Stimulated activated memory B cell treated with anti-CD40 and anti-IgM and Interleukin-4, amounts not matched to agents 10 μg/mL and 1 μg/mL and 100 μg/mL, for 72 hours (primary cell): ENCODE measurements around the gene SH3GL1.

Experiments
- ATAC-seq: fragments of 150-1000 bp; cut with Tn5 transposase; 2 replicates; pipeline ENCODE4 v1.10.0; 2021
- H3K27ac Mint-ChIP-seq: one replicate; pipeline ENCODE4 v1.8.0; 2022; ENCODE audit warnings: mild to moderate bottlenecking, mixed read lengths
- H3K27me3 Mint-ChIP-seq: one replicate; pipeline ENCODE4 v1.8.0; 2022; ENCODE audit warnings: mixed read lengths
- H3K36me3 Mint-ChIP-seq: one replicate; pipeline ENCODE4 v1.8.0; 2022; ENCODE audit warnings: mixed read lengths
- H3K4me1 Mint-ChIP-seq: one replicate; pipeline ENCODE4 v1.8.0; 2022; ENCODE audit warnings: mixed read lengths
- H3K4me3 Mint-ChIP-seq: one replicate; pipeline ENCODE4 v1.8.0; 2022; ENCODE audit warnings: mild to moderate bottlenecking, moderate library complexity, mixed read lengths
- H3K9me3 Mint-ChIP-seq: one replicate; pipeline ENCODE4 v1.8.0; 2022; ENCODE audit warnings: mixed read lengths

SH3GL1 gene

GRCh38 chr19:4441994-4442818 is 41.9 kb upstream of the SH3GL1 start:
- peak overlapping the region; percentile 76 for H3K4me3 Mint-ChIP-seq
- H3K36me3 Mint-ChIP-seq, result peaks cover 18% of the 10 kb centered on the region
- H3K27ac Mint-ChIP-seq, result peak overlapping the region; percentile 84

DNA sequence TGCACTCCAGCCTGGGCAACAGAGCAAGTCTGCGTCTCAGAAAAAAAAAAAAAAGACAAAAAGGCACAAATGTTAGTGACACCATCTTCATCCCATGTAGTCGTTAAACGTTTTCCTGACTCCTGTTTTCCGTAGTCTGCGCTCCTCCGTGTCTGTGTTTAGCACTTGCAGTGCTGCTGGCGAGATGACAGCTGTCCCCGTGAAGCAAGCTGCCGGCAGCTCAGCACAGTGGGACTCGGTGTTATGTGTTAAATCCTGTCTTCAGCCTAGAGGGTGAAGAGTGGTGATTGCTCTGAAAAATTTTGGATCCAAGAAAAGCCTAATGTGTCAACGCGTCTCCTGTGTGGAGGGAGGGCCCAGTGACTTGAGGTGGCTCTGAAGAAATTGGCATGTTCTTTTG is 38.9 kb upstream of the SH3GL1 start:
- ATAC-seq, result no peak
- peaks cover 21% of the 10 kb centered on the region for H3K36me3 Mint-ChIP-seq
- H3K4me1 Mint-ChIP-seq, result peaks cover 25% of the 10 kb centered on the region
- no peaks in the 10 kb centered on the region for H3K9me3 Mint-ChIP-seq
- no peak overlapping the region for H3K4me3 Mint-ChIP-seq
- H3K27me3 Mint-ChIP-seq, result no peaks in the 10 kb centered on the region
- no peak overlapping the region for H3K27ac Mint-ChIP-seq

More at GRCh38 chr19:4441994-4442818, 41.9 kb upstream of the SH3GL1 start:
- Mint-ChIP-seq H3K4me1 (peaks cover 19% of the 10 kb centered on the region), H3K27me3 (no peaks in the 10 kb centered on the region), H3K9me3 (no peaks in the 10 kb centered on the region)
- peak; percentile 69 for ATAC-seq

DNA sequence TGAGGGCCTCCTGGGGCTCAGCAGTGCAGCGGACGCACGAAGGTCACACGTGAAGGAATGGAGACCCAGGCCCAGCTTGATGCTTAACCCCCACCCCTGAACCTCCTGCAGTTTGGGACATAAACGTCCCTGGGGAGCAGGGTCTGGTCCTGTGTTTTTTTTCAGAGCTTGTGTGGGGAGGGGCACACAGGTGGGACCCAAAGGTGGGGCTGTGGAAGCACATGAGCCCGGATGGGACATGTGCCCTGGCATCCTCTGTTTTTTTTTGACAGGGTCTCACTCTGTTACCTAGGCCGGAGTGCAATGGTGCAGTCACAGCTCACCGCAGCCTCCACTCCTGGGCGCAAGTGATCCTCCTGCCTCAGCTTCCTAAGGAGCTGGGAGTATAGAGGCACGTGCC is 36.8 kb upstream of the SH3GL1 start:
- H3K27me3 Mint-ChIP-seq, result no peaks in the 10 kb centered on the region
- no peaks in the 10 kb centered on the region for H3K9me3 Mint-ChIP-seq
- H3K27ac Mint-ChIP-seq, result no peak overlapping the region
- ATAC-seq, result no peak
- no peak overlapping the region for H3K4me3 Mint-ChIP-seq
- H3K4me1 Mint-ChIP-seq, result peaks cover 21% of the 10 kb centered on the region
- H3K36me3 Mint-ChIP-seq, result peaks cover 27% of the 10 kb centered on the region

- ATAC-seq, result no peak
- Mint-ChIP-seq H3K4me1 (peaks cover 26% of the 10 kb centered on the region), H3K36me3 (peaks cover 27% of the 10 kb centered on the region), H3K27ac (no peak overlapping the region), H3K9me3 (no peaks in the 10 kb centered on the region), H3K4me3 (no peak overlapping the region), H3K27me3 (no peaks in the 10 kb centered on the region)
Measured at GRCh38 chr19:4436231-4436630, 35.9 kb upstream of the SH3GL1 start.

DNA sequence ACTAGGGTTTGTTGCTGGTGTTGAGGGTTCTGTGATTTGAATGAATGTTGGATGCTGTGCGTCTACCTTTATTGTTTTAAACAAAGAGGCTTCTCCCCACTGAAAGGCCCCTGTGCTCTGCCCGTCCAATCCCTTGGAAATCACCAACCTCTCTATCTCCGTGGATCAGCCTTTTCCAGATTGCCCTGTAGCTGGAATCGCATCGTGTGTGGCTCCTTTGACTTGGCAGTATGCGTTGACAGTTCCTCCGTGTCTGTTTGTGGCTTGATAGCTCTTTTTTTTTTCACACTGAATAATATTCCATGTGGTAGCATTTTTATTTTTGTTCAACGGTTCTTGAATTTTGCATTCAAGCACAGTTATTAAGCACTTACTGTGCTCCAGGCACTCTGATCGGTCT is 34.0 kb upstream of the SH3GL1 start:
- no peaks in the 10 kb centered on the region for H3K27me3 Mint-ChIP-seq
- H3K4me1 Mint-ChIP-seq, result peaks cover 41% of the 10 kb centered on the region
- no peak for ATAC-seq
- peaks cover 28% of the 10 kb centered on the region for H3K36me3 Mint-ChIP-seq
- H3K4me3 Mint-ChIP-seq, result no peak overlapping the region
- H3K27ac Mint-ChIP-seq, result no peak overlapping the region
- no peaks in the 10 kb centered on the region for H3K9me3 Mint-ChIP-seq

DNA sequence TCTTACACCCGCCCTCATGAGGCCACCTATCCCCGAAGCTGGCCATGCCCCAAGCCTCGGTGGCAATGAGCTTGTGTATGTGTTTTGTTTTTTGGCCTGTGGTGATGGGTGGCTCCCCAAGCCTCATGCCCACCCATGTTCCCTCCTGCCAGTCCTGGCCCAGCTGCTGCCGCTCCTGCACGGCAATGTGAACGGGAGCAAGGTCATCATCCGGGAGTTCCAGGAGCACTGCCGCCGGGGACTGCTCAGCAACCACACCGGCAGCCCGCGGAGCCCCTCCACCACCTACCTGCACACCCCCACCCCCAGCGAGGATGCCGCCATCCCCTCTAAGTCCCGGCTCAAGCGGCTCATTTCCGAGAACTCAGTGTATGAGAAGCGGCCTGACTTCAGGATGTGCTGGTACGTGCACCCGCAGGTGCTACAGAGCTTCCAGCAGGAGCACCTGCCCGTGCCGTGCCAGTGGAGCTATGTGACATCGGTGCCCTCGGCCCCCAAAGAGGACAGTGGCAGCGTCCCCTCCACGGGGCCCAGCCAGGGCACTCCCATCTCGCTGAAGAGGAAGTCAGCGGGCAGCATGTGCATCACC is 32.7 kb upstream of the SH3GL1 start:
- Mint-ChIP-seq H3K36me3 (peaks cover 36% of the 10 kb centered on the region), H3K9me3 (no peaks in the 10 kb centered on the region), H3K4me3 (no peak overlapping the region), H3K27ac (peak overlapping the region; percentile 84), H3K4me1 (peaks cover 41% of the 10 kb centered on the region), H3K27me3 (no peaks in the 10 kb centered on the region)
- no peak for ATAC-seq

DNA sequence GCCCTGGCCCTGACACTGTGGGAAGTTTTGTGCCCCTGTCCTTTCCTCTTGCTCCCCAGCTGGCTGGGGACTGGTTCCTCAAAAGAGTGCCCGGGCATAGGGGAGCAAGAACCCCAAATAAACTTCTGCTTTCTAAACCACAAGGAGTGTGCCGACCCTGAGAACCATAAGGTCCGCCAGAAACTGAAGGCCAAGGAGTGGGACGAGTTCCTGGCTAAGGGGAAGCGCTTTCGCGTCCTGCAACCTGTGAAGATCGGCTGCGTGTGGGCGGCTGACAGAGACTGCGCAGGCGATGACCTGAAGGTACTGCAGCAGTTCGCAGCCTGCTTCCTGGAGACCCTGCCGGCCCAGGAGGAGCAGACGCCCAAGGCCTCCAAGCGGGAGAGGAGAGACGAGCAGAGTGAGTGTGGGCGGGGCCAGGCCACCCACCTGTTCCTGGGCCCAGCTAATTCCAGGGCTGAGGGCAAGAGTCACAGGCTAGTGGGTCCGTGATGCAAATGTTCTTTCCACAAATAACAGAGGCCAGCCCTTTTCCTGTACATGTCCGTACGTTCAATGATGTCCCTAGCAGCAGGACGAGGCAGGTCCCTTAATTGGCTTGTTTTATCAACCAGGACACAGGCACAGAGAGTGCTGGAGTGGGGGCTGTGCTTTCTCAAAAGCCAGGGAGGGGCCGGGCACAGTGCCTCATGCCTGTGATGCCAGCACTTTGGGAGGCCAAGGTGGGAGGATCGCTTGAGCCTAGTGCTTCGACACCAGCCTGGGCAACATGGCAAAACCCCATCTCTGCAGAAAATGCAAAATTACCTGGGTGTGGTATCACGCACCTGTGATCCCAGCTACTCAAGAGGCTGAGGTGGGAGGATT is 31.7 kb upstream of the SH3GL1 start:
- peaks cover 36% of the 10 kb centered on the region for H3K36me3 Mint-ChIP-seq
- no peaks in the 10 kb centered on the region for H3K9me3 Mint-ChIP-seq
- H3K4me1 Mint-ChIP-seq, result peaks cover 41% of the 10 kb centered on the region
- H3K27me3 Mint-ChIP-seq, result no peaks in the 10 kb centered on the region
- ATAC-seq, result peak; percentile 84
- H3K27ac Mint-ChIP-seq, result peak overlapping the region; percentile 84
- peak overlapping the region; percentile 65 for H3K4me3 Mint-ChIP-seq

DNA sequence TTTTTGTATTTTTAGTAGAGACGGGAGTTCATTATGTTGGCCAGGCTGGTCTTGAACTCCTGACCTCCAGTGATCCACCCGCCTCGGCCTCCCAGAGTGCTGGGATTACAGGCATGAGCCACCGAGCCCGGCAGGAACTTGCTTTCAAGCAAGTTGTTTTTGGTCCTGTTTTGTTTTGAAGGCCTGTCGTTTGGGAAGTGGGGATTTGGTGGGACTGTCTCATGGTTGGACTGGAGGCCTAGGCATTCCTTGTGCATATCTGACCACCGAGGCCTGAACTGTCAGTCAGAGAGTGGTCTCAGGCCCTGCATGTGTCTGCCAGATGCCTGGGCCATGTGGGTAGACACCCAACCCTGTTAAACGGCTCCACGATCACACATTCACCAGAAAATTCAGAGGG is 30.9 kb upstream of the SH3GL1 start:
- H3K9me3 Mint-ChIP-seq, result no peaks in the 10 kb centered on the region
- H3K36me3 Mint-ChIP-seq, result peaks cover 36% of the 10 kb centered on the region
- H3K4me1 Mint-ChIP-seq, result peaks cover 41% of the 10 kb centered on the region
- H3K4me3 Mint-ChIP-seq, result peak overlapping the region; percentile 28
- H3K27ac Mint-ChIP-seq, result peak overlapping the region; percentile 84
- peak; percentile 51 for ATAC-seq
- no peaks in the 10 kb centered on the region for H3K27me3 Mint-ChIP-seq

DNA sequence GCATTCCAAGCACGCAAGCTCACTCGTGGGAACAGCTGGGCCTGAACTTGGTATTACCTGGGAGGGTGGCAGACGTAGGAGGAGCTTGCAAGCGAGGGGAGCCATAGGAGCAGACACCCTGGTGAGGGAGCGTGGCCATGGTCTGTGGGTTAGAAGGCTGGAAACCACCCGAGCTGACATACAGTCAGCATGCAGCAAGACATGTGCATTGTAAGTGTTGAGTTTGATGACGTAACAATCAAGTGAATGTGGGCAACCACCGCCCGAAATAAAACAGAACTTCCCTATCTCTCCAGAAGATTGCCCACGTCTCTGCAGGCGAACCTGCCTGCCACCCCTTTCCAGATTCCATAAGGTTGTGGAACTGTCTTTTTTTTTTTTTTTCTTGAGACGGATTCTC is 30.4 kb upstream of the SH3GL1 start:
- Mint-ChIP-seq H3K4me3 (peak overlapping the region; percentile 28), H3K4me1 (peaks cover 41% of the 10 kb centered on the region), H3K36me3 (peaks cover 40% of the 10 kb centered on the region), H3K9me3 (no peaks in the 10 kb centered on the region), H3K27me3 (no peaks in the 10 kb centered on the region), H3K27ac (peak overlapping the region; percentile 84)
- ATAC-seq, result peak; percentile 70

DNA sequence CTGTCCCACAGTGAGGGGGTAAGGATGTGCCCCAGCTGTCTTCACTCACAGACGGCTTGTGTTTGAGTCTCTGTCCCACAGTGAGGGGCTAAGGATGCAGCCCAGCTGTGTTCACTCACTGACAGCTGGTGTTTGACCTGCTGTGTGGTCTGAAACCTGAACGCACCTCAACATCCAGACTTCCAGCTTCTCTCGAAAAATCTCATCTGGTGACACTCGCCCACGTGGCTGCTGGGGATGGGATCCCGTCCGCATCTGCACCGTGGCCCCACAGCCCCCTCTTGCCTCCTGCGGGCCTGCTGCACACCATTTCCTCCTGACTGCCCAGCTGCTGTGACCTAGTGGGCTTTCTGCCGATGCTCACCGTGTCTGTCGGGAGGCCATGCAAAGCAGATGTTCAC is 29.4 kb upstream of the SH3GL1 start:
- H3K4me1 Mint-ChIP-seq, result peaks cover 38% of the 10 kb centered on the region
- H3K27me3 Mint-ChIP-seq, result no peaks in the 10 kb centered on the region
- ATAC-seq, result no peak
- H3K4me3 Mint-ChIP-seq, result no peak overlapping the region
- peaks cover 42% of the 10 kb centered on the region for H3K36me3 Mint-ChIP-seq
- no peaks in the 10 kb centered on the region for H3K9me3 Mint-ChIP-seq
- H3K27ac Mint-ChIP-seq, result peak overlapping the region; percentile 84

DNA sequence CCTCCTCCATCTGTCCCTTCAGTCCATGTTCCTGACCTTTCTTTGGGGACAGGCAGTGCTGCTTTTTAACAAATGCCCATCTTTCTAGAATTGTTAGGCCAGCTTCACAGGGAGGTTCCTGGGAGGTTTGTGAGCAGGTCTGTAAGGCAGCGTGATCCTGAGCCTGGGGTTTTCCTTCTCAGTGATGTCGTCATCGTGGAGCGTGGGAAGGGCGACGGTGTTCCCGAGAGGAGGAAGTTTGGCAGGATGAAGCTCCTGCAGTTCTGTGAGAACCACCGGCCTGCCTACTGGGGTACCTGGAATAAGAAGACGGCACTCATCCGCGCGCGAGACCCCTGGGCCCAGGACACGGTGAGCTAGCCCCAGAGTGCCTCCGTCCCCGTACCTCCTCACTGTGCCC is 28.9 kb upstream of the SH3GL1 start:
- Mint-ChIP-seq H3K36me3 (peaks cover 37% of the 10 kb centered on the region), H3K9me3 (no peaks in the 10 kb centered on the region), H3K4me1 (peaks cover 35% of the 10 kb centered on the region), H3K27me3 (no peaks in the 10 kb centered on the region), H3K4me3 (no peak overlapping the region), H3K27ac (peak overlapping the region; percentile 2)
- no peak for ATAC-seq

- Mint-ChIP-seq H3K36me3 (peaks cover 36% of the 10 kb centered on the region), H3K9me3 (no peaks in the 10 kb centered on the region), H3K27me3 (no peaks in the 10 kb centered on the region), H3K4me3 (no peak overlapping the region), H3K27ac (peak overlapping the region; percentile 2), H3K4me1 (peaks cover 35% of the 10 kb centered on the region)
- ATAC-seq, result no peak
Measured at GRCh38 chr19:4428326-4428975, 28.1 kb upstream of the SH3GL1 start.

DNA sequence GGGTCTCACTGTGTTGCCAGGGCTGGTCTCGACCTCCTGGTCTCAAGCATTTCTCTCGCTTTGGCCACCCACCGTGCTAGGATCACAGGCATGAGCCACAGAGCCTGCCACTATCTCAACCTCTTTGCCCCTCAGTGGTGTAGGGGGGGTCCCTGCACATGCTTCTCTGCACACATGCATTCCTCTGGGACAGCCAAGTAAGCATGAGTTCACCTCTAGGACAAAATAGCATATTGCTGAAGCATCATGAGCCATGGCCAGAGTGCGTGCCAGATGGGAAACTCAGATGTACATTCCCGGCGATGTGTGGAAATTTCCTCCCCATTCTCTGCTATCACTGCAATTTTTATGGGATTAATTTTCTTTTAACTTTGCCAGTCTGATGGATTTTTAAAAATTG is 25.2 kb upstream of the SH3GL1 start:
- no peaks in the 10 kb centered on the region for H3K27me3 Mint-ChIP-seq
- no peak for ATAC-seq
- no peaks in the 10 kb centered on the region for H3K9me3 Mint-ChIP-seq
- no peak overlapping the region for H3K4me3 Mint-ChIP-seq
- peak overlapping the region; percentile 17 for H3K27ac Mint-ChIP-seq
- peaks cover 44% of the 10 kb centered on the region for H3K36me3 Mint-ChIP-seq
- peaks cover 8% of the 10 kb centered on the region for H3K4me1 Mint-ChIP-seq

DNA sequence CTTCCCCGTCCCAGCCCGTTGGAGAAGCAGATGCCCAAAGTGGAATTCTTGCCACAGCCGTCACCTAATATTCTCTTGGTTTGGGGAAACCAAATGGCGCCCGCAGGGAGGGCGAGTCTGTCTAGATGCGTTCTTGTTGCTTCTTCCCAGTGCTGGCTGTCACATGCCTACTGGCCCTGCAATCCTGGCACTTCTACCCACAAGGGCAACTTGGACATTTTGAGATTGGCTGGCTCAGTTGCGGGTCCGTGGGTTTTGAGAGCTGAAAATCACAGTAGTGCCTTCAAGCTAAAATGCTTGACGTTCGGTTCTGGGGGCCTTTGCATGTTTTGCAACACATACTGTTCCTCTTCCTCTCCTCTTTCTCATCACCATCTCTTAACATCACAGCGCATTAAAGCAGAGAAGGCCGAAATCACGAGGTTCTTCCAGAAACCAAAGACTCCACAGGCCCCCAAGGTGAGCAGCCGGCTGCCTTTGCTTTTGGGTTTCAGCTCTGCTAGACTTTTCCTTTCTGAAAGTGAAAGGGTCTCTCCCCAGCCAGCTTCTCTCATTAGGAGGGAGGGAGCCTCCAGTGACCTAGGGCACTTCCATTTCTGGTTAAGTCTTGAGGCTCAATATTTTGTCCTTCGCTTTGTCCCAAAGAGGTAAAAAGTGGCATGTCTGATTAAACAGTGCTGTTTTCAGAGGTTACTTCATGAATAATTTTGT is 23.2 kb upstream of the SH3GL1 start:
- no peaks in the 10 kb centered on the region for H3K4me1 Mint-ChIP-seq
- no peaks in the 10 kb centered on the region for H3K27me3 Mint-ChIP-seq
- H3K4me3 Mint-ChIP-seq, result no peak overlapping the region
- H3K9me3 Mint-ChIP-seq, result no peaks in the 10 kb centered on the region
- peaks cover 26% of the 10 kb centered on the region for H3K36me3 Mint-ChIP-seq
- H3K27ac Mint-ChIP-seq, result no peak overlapping the region
- ATAC-seq, result no peak
